PC-3 (cell line): ENCODE data around the gene RELL1. TPM values are rescaled to one million over a fixed set of nuclear protein-coding genes. Genes with fewer than 3 reads are reported as not detected.
"Not testable (repeated sequence)": the region's sequence is repeated elsewhere in the genome, so short reads cannot be mapped to it uniquely, and the experiment has no call there.

Experiments used
- ATAC-seq: fragments of 200-7000 bp; cut with Tn5 transposase; 2 replicates; pipeline ENCODE4 v1.9.1; 2020; ENCODE audit warnings: mild to moderate bottlenecking, moderate library complexity
- BruUV-seq: library from RNA; stranded (reverse); fragments of 400-500 nt; replicated peaks from 2 replicates; lab custom pipeline; 2021; lab: Mats Ljungman, UMichigan
- CTCF ChIA-PET: fragments of 300-600 bp; sonication (Branson Sonifier 250); formaldehyde crosslinking; loops from one replicate; lab custom pipeline; 2022; ENCODE audit warnings: antibody characterized with exemption; lab: Charles Lee
- POLR2A ChIA-PET: fragments of 300-600 bp; sonication (Branson Sonifier 250); formaldehyde crosslinking; loops from one replicate; lab custom pipeline; 2022; ENCODE audit warnings: antibody characterized with exemption; ENCODE audit not compliant: unreplicated experiment; lab: Charles Lee
- DNase-seq: peaks from one replicate; pipeline ENCODE4 v3.0.0-alpha.2; 2015
- H2AFZ ChIP-seq: fragments of 300-600 bp; sonication (generic); 2 replicates; pipeline ENCODE4 v1.6.0; 2016; ENCODE audit warnings: antibody characterized with exemption, low read length
- H3F3A ChIP-seq: fragments of 300-600 bp; sonication (generic); one replicate; pipeline ENCODE4 v1.6.0; 2017; ENCODE audit warnings: antibody characterized with exemption, low read length, control low read depth, mild to moderate bottlenecking; ENCODE audit not compliant: unreplicated experiment
- H3K27ac ChIP-seq: fragments of 300-600 bp; sonication (generic); 2 replicates; pipeline ENCODE4 v1.5.1; 2016; ENCODE audit warnings: mild to moderate bottlenecking, low read length
- H3K27me3 ChIP-seq: fragments of 300-600 bp; sonication (generic); 2 replicates; pipeline ENCODE4 v1.6.1; 2016; ENCODE audit warnings: low read length, mixed read lengths
- H3K36me3 ChIP-seq: fragments of 300-600 bp; sonication (generic); 2 replicates; pipeline ENCODE4 v1.6.1; 2016; ENCODE audit warnings: low read depth, mixed run types, low read length, mixed read lengths
- H3K4me1 ChIP-seq: fragments of 300-600 bp; sonication (generic); 2 replicates; pipeline ENCODE4 v1.5.1; 2016; ENCODE audit warnings: low read length; ENCODE audit not compliant: insufficient read depth
- H3K4me2 ChIP-seq: fragments of 300-600 bp; sonication (generic); 2 replicates; pipeline ENCODE4 v1.6.0; 2016; ENCODE audit warnings: low read length
- H3K4me3 ChIP-seq: fragments of 300-600 bp; sonication (generic); 2 replicates; pipeline ENCODE4 v1.5.1; 2016; ENCODE audit warnings: mild to moderate bottlenecking, low read length, mixed read lengths
- H3K79me2 ChIP-seq: fragments of 300-600 bp; sonication (generic); 2 replicates; pipeline ENCODE4 v1.6.1; 2017; ENCODE audit warnings: low read length, mixed read lengths
- H3K9ac ChIP-seq: fragments of 300-600 bp; sonication (generic); 2 replicates; pipeline ENCODE4 v1.6.0; 2016; ENCODE audit warnings: mild to moderate bottlenecking, low read length
- H3K9me2 ChIP-seq: fragments of 300-600 bp; sonication (generic); replicated peaks from 2 replicates; pipeline ENCODE4 v1.6.1; 2016; ENCODE audit warnings: mixed run types, low read length, mixed read lengths
- H3K9me3 ChIP-seq: fragments of 300-600 bp; sonication (generic); 2 replicates; pipeline ENCODE4 v1.6.1; 2016; ENCODE audit warnings: low read length, mixed read lengths
- H4K20me1 ChIP-seq: fragments of 300-600 bp; sonication (generic); 2 replicates; pipeline ENCODE4 v1.6.1; 2016; ENCODE audit warnings: low read length, mixed read lengths
- CTCF ChIP-seq: fragments of 300-600 bp; sonication (generic); conservative IDR thresholded peaks from 2 replicates; pipeline ENCODE4 v1.5.1; 2017; ENCODE audit warnings: antibody characterized with exemption, low read depth, mild to moderate bottlenecking, low read length
- EZH2 ChIP-seq: fragments of 300-600 bp; sonication (generic); IDR thresholded peaks from one replicate; pipeline ENCODE4 v1.6.1; 2017; ENCODE audit warnings: antibody characterized with exemption, mild to moderate bottlenecking, low read length; ENCODE audit not compliant: unreplicated experiment
- EZH2phosphoT487 ChIP-seq: fragments of 300-600 bp; sonication (generic); IDR thresholded peaks from 2 replicates; pipeline ENCODE4 v1.6.1; 2018; ENCODE audit warnings: mild to moderate bottlenecking, antibody characterized with exemption, low read length, borderline replicate concordance
- intact Hi-C: fragments of 100-400 bp; cut with micrococcal nuclease; formaldehyde crosslinking; loops from 2 replicates; pipeline ENCODE4 v1.9.0; 2023
- total RNA-seq: library from RNA; depleted of rRNA; stranded (reverse); fragments of >200 nt; gene quantifications from 2 replicates; pipeline ENCODE4 v1.2.3, GENCODE V29; 2014

Gene RELL1
- total RNA-seq, 1 experiment from 2014 or later: 14.6 TPM

DNA sequence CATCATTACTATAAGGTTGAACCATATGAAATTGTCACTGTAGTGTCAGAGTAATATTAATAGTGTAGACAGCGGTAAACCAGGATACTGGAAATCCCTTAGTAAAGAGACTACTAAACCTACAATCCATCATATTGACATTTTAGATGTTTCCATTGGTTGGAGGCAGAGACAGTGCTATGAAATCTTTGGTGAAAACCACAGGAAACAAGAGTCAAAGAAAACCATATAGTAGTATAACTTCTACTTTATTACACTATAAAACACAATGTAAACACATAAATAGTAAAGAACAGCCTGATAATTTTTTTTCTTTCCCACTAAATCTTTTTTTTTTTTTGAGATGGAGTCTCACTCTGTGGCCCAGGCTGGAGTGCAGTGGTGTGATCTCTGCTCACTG is 15.9 kb downstream of the RELL1 start:
- H3K4me3 ChIP-seq: no peak overlapping the region
- peaks cover 18% of the 10 kb centered on the region for H3K4me1 ChIP-seq
- no peak for TF ChIP-seq CTCF
- TF ChIP-seq EZH2phosphoT487: no peak
- no peak for TF ChIP-seq EZH2
- DNase-seq (peak; percentile 31), ATAC-seq (peak; percentile 78)
- ChIA-PET CTCF (no interaction called here), POLR2A (no interaction called here)
- no peak overlapping the region for H3K4me2 ChIP-seq
- no TSS peak for BruUV-seq
- no peaks in the 10 kb centered on the region for H3K9me3 ChIP-seq
- no peaks in the 10 kb centered on the region for H3F3A ChIP-seq
- no peak overlapping the region for H3K27ac ChIP-seq
- H3K79me2 ChIP-seq: no peaks in the 10 kb centered on the region
- H3K9me2 ChIP-seq: no peaks in the 10 kb centered on the region
- H3K36me3 ChIP-seq: no peaks in the 10 kb centered on the region
- no peak overlapping the region for H3K9ac ChIP-seq
- intact Hi-C loops: no loop called here
- no peaks in the 10 kb centered on the region for H4K20me1 ChIP-seq
- no peak overlapping the region for H2AFZ ChIP-seq
- no peaks in the 10 kb centered on the region for H3K27me3 ChIP-seq

DNA sequence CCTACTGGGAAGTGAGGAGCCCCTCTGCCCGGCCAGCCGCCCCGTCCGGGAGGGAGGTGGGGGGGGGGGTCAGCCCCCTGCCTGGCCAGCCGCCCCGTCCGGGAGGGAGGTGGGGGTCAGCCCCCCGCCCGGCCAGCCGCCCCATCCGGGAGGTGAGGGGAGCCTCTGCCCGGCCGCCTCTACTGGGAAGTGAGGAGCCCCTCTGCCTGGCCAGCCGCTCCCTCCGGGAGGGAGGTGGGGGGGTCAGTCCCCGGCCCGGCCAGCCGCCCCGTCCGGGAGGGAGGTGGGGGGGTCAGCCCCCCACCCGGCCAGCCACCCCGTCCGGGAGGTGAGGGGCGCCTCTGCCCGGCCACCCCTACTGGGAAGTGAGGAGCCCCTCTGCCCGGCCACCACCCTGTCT is 17.1 kb downstream of the RELL1 start:
- H2AFZ ChIP-seq, H3K9me2 ChIP-seq, ATAC-seq, H3K36me3 ChIP-seq, DNase-seq, H3K27ac ChIP-seq, H3K79me2 ChIP-seq, H3K4me3 ChIP-seq, CTCF ChIA-PET, H3K9me3 ChIP-seq, POLR2A ChIA-PET, H3K4me2 ChIP-seq, H4K20me1 ChIP-seq, H3K9ac ChIP-seq, H3F3A ChIP-seq, H3K27me3 ChIP-seq, BruUV-seq, intact Hi-C loops: not testable (repeated sequence)
- peaks cover 18% of the 10 kb centered on the region for H3K4me1 ChIP-seq

DNA sequence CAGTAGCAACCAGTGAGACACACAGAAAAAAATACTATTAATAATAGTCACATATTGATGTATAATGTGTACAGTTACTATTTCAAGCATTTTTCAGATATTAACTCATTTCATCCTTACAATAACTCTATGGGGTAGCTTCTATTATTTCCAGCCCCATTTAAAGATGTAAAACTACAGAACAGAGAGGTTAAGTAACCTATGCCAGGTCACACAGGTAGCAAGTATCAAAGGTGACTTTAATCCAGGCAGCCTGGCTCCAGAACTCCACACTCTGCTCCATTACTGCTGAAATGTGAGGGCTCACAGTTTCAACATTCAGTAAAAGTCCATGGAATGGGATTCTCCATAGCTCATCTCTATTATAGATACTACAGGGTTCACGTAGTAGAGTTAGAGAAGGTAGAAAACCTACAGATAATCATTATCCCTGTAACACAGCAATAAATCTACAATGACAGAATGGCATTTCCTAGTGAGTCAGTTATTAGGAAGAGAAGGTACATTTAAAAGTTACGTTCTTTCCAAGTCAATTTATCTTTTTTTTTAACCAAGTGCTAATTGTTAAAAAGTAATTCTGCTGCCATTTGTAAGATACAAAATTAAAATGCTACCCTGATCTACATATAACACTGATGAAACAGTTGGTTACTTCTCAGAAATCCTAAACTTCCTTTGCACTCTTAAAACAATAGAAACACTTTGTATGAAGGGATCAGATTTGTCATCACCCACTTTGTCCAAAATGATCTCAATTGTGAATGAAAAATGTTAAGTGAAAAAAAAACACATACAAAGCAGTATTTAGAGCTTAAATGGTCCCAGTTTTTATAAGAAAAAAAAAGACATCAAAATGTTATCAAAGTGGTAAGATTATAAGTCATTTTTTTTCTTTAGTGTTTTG is 18.7 kb downstream of the RELL1 start:
- H3K9ac ChIP-seq: no peak overlapping the region
- peaks cover 18% of the 10 kb centered on the region for H3K4me1 ChIP-seq
- TF ChIP-seq EZH2phosphoT487 (no peak), EZH2 (no peak), CTCF (no peak)
- BruUV-seq: no TSS peak
- intact Hi-C loops: no loop called here
- no peak for DNase-seq
- CTCF ChIA-PET: no interaction called here
- no peak overlapping the region for H2AFZ ChIP-seq
- no peaks in the 10 kb centered on the region for H3K9me3 ChIP-seq
- POLR2A ChIA-PET: interaction anchor here (0.6 kb wide), 1 partner anchor 14 kb away, joined by 3 read pairs; no protein-coding TSS in a partner anchor
- H3K4me2 ChIP-seq: peak overlapping the region; percentile 33; the same call in 1 of the 2 replicates
- H4K20me1 ChIP-seq: no peaks in the 10 kb centered on the region
- H3K27ac ChIP-seq: peak overlapping the region; percentile 17; the same call in 1 of the 2 replicates
- H3K36me3 ChIP-seq: no peaks in the 10 kb centered on the region
- H3K4me3 ChIP-seq: no peak overlapping the region
- no peaks in the 10 kb centered on the region for H3K9me2 ChIP-seq
- no peaks in the 10 kb centered on the region for H3K79me2 ChIP-seq
- no peaks in the 10 kb centered on the region for H3K27me3 ChIP-seq
- ATAC-seq: peak; percentile 14; the same call in 1 of the 2 replicates
- H3F3A ChIP-seq: no peaks in the 10 kb centered on the region
